Measurements from ENCODE around the gene SLC41A1. TPM values are rescaled to one million over a fixed set of nuclear protein-coding genes. Genes with fewer than 3 reads are reported as not detected.

Gene SLC41A1
- total and polyA plus RNA-seq, 9 of the 15 experiments (the other 6 are each of a cell fraction or from before 2014, with no cell fraction given), result 4.1 to 29.3 (median 11.4) TPM

GRCh38 chr1:205750138-205751035, 62.6 kb downstream of the SLC41A1 start, which contains the start of gene NUCKS1 (continued):
- TF ChIP-seq, protein P1, sequence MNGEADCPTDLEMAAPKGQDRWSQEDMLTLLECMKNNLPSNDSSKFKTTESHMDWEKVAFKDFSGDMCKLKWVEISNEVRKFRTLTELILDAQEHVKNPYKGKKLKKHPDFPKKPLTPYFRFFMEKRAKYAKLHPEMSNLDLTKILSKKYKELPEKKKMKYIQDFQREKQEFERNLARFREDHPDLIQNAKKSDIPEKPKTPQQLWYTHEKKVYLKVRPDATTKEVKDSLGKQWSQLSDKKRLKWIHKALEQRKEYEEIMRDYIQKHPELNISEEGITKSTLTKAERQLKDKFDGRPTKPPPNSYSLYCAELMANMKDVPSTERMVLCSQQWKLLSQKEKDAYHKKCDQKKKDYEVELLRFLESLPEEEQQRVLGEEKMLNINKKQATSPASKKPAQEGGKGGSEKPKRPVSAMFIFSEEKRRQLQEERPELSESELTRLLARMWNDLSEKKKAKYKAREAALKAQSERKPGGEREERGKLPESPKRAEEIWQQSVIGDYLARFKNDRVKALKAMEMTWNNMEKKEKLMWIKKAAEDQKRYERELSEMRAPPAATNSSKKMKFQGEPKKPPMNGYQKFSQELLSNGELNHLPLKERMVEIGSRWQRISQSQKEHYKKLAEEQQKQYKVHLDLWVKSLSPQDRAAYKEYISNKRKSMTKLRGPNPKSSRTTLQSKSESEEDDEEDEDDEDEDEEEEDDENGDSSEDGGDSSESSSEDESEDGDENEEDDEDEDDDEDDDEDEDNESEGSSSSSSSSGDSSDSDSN (IDR thresholded peaks at IDR 0.05; ENCODE audit: borderline replicate concordance in 1 of 2, low read depth in 2 of 2, low read length in 2 of 2), result no peak
- TF ChIP-seq, protein P2, sequence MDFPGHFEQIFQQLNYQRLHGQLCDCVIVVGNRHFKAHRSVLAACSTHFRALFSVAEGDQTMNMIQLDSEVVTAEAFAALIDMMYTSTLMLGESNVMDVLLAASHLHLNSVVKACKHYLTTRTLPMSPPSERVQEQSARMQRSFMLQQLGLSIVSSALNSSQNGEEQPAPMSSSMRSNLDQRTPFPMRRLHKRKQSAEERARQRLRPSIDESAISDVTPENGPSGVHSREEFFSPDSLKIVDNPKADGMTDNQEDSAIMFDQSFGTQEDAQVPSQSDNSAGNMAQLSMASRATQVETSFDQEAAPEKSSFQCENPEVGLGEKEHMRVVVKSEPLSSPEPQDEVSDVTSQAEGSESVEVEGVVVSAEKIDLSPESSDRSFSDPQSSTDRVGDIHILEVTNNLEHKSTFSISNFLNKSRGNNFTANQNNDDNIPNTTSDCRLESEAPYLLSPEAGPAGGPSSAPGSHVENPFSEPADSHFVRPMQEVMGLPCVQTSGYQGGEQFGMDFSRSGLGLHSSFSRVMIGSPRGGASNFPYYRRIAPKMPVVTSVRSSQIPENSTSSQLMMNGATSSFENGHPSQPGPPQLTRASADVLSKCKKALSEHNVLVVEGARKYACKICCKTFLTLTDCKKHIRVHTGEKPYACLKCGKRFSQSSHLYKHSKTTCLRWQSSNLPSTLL (IDR thresholded peaks at IDR 0.05), result peak; percentile 89
- peak; percentile 100 for TF ChIP-seq CXXC5 (CRISPR knock-in tag; IDR thresholded peaks at IDR 0.05)
- TF ChIP-seq SNRNP70 (optimal IDR thresholded peaks at IDR 0.05; ENCODE audit: low read depth, low read length), result no peak
- TF ChIP-seq ZNF696 (CRISPR knock-in tag; conservative IDR thresholded peaks at IDR 0.05), result no peak
- no peak for TF ChIP-seq SETDB1 (IDR thresholded peaks at IDR 0.05; ENCODE audit: low read length)
- TF ChIP-seq ZC3H8 (IDR thresholded peaks at IDR 0.05), result peak; percentile 59; the same call in 1 of the 2 replicates
- no peak for TF ChIP-seq ID3 (CRISPR knock-in tag; IDR thresholded peaks at IDR 0.05)
- TF ChIP-seq ID3 (tag; IDR thresholded peaks at IDR 0.05), result peak; percentile 88
- no peak for TF ChIP-seq MAFG (tag; conservative IDR thresholded peaks at IDR 0.05)
- TF ChIP-seq ZNF134 (CRISPR knock-in tag; conservative IDR thresholded peaks at IDR 0.05), result peak; percentile 44; the same call in 1 of the 2 replicates
- TF ChIP-seq HDAC6 (IDR thresholded peaks at IDR 0.05; ENCODE audit: low read depth, low read length), result no peak
- TF ChIP-seq HNRNPLL (IDR thresholded peaks at IDR 0.05; ENCODE audit: low read depth, low read length, poor library complexity, severe bottlenecking), result peak; percentile 83
- TF ChIP-seq CEBPZ (IDR thresholded peaks at IDR 0.05; ENCODE audit: borderline replicate concordance, low read depth, low read length), result no peak

Measured in K562 (cell line).